AG09309 (cell line): ENCODE data around the gene RALA.
A peak's percentile ranks its signal among the peaks of the same experiment; 100 is the strongest.

Experiments
- DNase-seq: peaks from one replicate; pipeline ENCODE4 v3.0.0-alpha.2; 2010; ENCODE audit warnings: low read depth
- H3K4me3 ChIP-seq: 2 replicates; pipeline ENCODE4 v1.5.1; 2011; ENCODE audit warnings: mild to moderate bottlenecking, low read depth, low read length, moderate library complexity; ENCODE audit not compliant: control insufficient read depth
- TF ChIP-seq, protein P1 (sequence below): IDR thresholded peaks from 2 replicates; pipeline ENCODE4 v1.5.1; 2011; ENCODE audit warnings: mild to moderate bottlenecking, low read depth, low read length, inconsistent platforms; ENCODE audit not compliant: insufficient read depth, control insufficient read depth; ENCODE audit errors: missing control alignments

Gene RALA

DNA sequence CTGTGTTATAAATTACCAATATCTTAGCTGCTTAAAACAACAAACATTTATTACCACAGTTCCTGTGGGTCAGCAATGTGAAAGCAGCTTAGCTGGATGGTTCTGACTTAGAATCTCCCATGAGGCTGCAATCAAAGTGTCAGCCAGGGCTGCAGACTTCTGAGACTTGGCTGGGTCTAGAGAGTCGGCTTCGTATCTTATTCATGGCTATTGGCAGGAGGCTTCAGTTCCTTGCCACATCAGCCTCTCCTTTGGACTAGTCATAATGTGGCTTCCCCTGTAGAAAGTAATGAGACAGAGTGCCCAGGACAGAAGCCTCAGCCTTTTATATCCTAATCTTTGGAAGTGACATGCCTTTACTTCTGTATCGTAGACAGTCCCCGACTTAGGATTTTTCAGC is 27.3 kb downstream of the RALA start:
- TF ChIP-seq, protein P1, sequence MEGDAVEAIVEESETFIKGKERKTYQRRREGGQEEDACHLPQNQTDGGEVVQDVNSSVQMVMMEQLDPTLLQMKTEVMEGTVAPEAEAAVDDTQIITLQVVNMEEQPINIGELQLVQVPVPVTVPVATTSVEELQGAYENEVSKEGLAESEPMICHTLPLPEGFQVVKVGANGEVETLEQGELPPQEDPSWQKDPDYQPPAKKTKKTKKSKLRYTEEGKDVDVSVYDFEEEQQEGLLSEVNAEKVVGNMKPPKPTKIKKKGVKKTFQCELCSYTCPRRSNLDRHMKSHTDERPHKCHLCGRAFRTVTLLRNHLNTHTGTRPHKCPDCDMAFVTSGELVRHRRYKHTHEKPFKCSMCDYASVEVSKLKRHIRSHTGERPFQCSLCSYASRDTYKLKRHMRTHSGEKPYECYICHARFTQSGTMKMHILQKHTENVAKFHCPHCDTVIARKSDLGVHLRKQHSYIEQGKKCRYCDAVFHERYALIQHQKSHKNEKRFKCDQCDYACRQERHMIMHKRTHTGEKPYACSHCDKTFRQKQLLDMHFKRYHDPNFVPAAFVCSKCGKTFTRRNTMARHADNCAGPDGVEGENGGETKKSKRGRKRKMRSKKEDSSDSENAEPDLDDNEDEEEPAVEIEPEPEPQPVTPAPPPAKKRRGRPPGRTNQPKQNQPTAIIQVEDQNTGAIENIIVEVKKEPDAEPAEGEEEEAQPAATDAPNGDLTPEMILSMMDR, result no peak
- peak; percentile 60 for DNase-seq

DNA sequence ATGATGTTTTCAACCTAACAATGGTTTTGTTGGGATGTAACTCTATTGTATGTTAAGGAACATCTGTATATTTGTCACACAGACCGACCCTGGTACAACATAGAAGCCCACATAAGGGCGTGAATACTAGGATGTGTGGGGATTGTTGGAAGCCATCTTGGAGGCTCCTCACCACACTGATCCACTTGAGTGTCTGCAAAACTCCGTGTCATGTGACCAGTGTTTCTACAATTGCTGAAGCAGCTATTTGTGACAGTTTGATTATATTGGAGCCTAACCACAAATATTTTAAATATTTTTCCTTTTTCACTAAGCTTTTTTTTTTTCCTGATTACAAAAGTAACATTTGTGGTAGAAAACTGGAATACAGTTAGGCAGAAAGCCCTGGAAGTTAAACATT is 27.9 kb downstream of the RALA start:
- DNase-seq, result peak; percentile 28
- no peak overlapping the region for H3K4me3 ChIP-seq
- TF ChIP-seq, protein P1, result no peak

More for the DNA sequence above, 27.3 kb downstream of the RALA start:
- H3K4me3 ChIP-seq, result no peak overlapping the region

DNA sequence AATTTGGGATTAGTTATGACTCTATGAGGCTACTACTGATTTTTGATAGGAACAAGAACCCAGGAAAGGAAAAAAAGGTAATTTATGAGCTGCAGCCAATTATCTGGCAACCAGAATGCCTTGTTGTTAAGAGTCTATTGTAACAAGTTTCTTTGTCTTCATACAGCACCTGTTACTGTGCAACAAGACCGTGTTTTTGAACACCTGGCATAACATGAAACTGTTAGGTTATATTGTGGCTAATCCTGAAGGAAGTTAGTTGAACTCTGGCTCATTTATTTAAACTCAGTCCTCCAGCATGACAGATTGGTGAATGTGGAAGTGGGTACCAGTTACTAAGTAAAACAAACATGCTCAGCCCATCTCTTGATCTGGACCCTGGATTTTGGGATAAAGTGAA is 33.0 kb downstream of the RALA start:
- DNase-seq, result no peak
- H3K4me3 ChIP-seq, result no peak overlapping the region
- TF ChIP-seq, protein P1, result no peak

DNA sequence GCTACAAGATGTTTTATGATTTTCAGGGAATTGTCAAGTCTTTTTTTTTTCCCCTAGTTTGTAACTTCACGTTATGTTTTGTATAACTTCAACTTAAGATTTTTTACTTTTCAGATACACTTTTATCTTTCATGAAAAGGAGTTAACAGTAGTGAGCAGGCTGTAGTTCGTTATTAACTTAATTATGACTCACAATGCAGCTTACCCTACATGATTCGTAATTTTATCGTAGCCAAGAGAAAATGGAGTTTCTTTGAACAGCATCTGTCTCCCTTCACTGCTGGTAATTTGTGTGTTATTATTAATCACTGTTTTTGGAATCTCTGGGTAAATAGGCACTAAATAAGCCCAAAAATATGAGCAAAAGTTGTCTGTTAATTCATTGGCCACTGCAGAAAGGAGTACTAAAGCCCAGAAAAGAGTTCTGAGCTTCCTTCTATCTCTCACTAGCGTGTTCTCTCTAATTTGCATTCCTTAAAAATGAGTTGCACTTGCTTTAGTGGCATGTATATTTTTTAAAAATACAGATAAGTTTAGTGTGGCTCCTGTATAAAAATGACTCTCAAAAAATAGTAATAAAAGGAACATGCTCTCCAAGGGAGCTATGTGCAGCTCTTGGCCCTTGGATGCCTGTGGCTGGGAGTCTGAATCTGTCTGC is 36.1 kb downstream of the RALA start:
- no peak for DNase-seq

DNA sequence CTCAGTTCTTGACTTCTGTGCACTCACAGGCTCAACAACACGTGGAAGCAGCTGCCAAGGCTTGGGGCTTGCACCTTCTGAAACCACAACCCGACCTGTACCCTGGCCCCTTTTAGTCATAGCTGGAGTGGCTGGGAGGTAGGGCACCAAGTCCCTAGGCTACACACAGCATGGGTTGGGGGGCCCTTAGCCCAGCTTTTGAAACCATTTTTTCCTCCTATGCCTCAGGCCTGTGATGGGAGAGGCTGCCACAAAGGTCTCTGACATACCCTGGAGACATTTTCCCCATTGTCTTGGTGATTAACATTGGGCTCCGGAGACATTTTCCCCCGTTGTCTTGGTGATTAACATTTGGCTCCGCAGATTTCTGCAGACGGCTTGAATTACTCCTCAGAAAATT is 38.6 kb downstream of the RALA start:
- no peak overlapping the region for H3K4me3 ChIP-seq
- TF ChIP-seq, protein P1, result no peak
- no peak for DNase-seq

More for the DNA sequence above, 36.1 kb downstream of the RALA start:
- TF ChIP-seq, protein P1, result no peak
- H3K4me3 ChIP-seq, result no peak overlapping the region

DNA sequence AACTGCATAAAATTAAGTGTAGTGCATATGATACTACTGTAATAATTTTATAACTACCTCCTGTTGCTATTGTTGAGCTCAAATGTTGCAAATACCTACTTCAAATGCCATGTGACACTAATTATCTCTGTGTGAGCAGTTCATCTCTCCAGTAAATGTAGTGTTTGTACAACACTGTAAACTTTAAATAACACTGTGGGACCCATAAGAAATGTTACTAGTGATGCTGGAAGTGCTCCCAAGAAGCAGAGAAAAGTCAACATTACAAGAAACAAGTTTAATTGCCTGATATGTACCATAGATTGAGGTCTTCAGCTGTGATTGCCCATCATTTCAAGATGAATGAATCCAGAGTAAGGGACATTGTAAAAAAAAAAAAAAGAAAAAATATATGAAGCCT is 39.9 kb downstream of the RALA start:
- TF ChIP-seq, protein P1, result no peak
- H3K4me3 ChIP-seq, result no peak overlapping the region
- no peak for DNase-seq

DNA sequence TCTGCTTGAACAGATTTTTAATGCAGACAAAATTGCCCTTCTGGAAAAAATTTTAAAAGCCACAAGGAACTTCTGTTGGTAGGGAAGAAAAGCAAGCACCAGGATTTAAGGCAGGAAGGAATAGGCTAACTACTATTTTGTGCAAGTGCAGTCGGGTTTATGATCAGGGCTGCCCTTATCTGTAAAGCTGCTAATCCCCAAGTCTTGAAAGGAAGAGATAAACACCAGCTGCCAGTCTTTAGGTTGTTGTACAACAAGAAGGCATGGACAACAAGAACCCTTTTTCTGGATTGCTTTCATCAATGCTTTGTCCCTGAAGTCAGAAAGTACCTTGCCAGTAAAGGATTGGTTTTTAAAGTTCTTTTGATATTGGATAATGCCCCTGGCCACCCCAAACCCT is 40.7 kb downstream of the RALA start:
- no peak for DNase-seq
- no peak overlapping the region for H3K4me3 ChIP-seq
- TF ChIP-seq, protein P1, result no peak
